Breast epithelium (tissue), 4 donors: Measurements from ENCODE around the gene RERE. TPM values are rescaled to one million over a fixed set of nuclear protein-coding genes. Genes with fewer than 3 reads are reported as not detected.
"Not testable (repeated sequence)": the region's sequence is repeated elsewhere in the genome, so short reads cannot be mapped to it uniquely, and the experiment has no call there.

Experiments
- DNase-seq, 2 donors: peaks; one replicate each; pipeline ENCODE4 v3.0.0-alpha.2; 2019; ENCODE audit warnings: low spot score in 2 of 2
- H3K27ac ChIP-seq, 2 donors: fragments of 200-600 bp; sonication (generic) in 1 of 2; one replicate each; pipeline ENCODE4 v1.5.1; 2016 to 2019; ENCODE audit warnings: mild to moderate bottlenecking in 1 of 2
- H3K27me3 ChIP-seq, 2 donors: fragments of 200-600 bp; sonication (generic) in 1 of 2; one replicate each; pipeline versions ENCODE4 v1.5.1 to v1.6.0; 2017 to 2019; ENCODE audit warnings: control low read depth in 1 of 2, mild to moderate bottlenecking in 1 of 2
- H3K36me3 ChIP-seq: fragments of 200-600 bp; one replicate; pipeline ENCODE4 v1.5.1; 2019
- H3K4me1 ChIP-seq, 2 donors: fragments of 200-600 bp; sonication (generic); one replicate each; pipeline ENCODE4 v1.5.1; 2016 to 2019; ENCODE audit warnings: control low read depth in 1 of 2
- H3K4me3 ChIP-seq, 3 donors: fragments of 200-600 bp; sonication (generic); 1 replicate in 2 of 3; 2 replicates in 1 of 3; pipeline ENCODE4 v1.5.1; 2016 to 2019; ENCODE audit warnings: mild to moderate bottlenecking in 3 of 3, moderate library complexity in 2 of 3
- H3K9me3 ChIP-seq, 2 donors: fragments of 200-600 bp; sonication (generic) in 1 of 2; one replicate each; pipeline ENCODE4 v1.5.1; 2016 to 2019; ENCODE audit warnings: control low read depth in 1 of 2
- POLR2A ChIP-seq: fragments of 450-650 bp; IDR thresholded peaks from one replicate; pipeline ENCODE4 v1.6.1; 2016; ENCODE audit warnings: antibody characterized with exemption, mild to moderate bottlenecking, moderate library complexity
- POLR2AphosphoS5 ChIP-seq, 3 donors: sonication (generic); formaldehyde crosslinking; IDR thresholded peaks; one replicate each; pipeline ENCODE4 v1.6.1; 2017; ENCODE audit warnings: antibody characterized with exemption in 3 of 3
- intact Hi-C: fragments of 100-400 bp; cut with DNase I; formaldehyde crosslinking; loops from one replicate; pipeline ENCODE4 v1.15.1; 2023; ENCODE audit warnings: low total_unique reads
- total RNA-seq, 3 donors: library from RNA; depleted of rRNA; stranded (reverse); fragments of >200 nt; gene quantifications; one replicate each; pipeline ENCODE4 v1.1.0, GENCODE V29; 2016
- TF ChIP-seq, protein P1 (sequence below), 3 donors: fragments of 450-650 bp; IDR thresholded peaks; one replicate each; pipeline ENCODE4 v1.5.1; 2016 to 2017; ENCODE audit warnings: antibody characterized with exemption in 3 of 3, mild to moderate bottlenecking in 3 of 3, moderate library complexity in 3 of 3

Gene RERE
- total RNA-seq, 3 donors from 2014 or later: 65.8 to 166 (median 123) TPM

DNA sequence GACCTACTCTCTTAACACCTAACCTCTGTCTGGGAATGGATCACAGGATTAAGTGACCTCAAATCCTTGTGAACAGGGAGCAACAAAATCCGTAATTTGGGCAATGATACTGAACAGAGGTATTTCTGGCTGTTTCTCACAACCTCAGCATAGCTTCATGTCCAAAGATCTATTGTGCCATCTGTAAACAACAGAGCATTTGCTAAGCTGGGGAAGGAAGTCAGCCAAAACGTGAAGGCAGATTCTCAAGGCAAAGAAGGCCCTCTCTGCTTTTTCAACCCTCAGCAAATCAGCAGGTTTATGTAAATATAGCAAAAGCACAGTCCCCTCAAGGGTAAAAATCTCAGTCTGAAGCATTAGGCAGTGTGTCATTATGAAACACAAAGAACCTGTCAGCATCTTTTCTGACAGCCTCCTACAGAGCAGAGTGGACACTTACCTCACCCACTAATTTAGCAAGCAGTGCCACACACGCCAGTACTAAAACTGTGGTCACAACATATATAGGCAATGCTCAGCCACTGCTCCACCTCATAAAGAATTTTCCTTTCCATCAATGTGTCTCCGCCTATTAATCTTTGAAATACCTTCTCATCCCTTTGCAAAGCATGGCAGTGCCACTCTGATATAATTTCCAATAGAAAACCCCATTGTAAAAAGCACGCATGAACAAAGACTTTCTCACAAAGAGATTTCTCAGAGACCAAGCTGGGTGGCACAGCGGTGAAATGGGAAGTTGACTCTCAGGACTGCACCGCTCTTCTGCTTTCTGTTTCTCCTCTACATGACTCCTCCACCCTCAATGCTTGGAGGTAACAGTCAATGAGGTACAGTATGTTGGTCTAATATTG, 188.0 kb downstream of the RERE start:
- H3K4me3 ChIP-seq: no peak overlapping the region
- H3K27me3 ChIP-seq: no peaks in the 10 kb centered on the region
- TF ChIP-seq, protein P1, sequence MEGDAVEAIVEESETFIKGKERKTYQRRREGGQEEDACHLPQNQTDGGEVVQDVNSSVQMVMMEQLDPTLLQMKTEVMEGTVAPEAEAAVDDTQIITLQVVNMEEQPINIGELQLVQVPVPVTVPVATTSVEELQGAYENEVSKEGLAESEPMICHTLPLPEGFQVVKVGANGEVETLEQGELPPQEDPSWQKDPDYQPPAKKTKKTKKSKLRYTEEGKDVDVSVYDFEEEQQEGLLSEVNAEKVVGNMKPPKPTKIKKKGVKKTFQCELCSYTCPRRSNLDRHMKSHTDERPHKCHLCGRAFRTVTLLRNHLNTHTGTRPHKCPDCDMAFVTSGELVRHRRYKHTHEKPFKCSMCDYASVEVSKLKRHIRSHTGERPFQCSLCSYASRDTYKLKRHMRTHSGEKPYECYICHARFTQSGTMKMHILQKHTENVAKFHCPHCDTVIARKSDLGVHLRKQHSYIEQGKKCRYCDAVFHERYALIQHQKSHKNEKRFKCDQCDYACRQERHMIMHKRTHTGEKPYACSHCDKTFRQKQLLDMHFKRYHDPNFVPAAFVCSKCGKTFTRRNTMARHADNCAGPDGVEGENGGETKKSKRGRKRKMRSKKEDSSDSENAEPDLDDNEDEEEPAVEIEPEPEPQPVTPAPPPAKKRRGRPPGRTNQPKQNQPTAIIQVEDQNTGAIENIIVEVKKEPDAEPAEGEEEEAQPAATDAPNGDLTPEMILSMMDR (IDR thresholded peaks at IDR 0.05): no peak
- TF ChIP-seq POLR2A (no peak), POLR2AphosphoS5 (IDR thresholded peaks at IDR 0.05) (no peak)
- no peak overlapping the region for H3K27ac ChIP-seq
- intact Hi-C loops: no loop called here
- H3K4me1 ChIP-seq: no peaks in the 10 kb centered on the region
- H3K36me3 ChIP-seq: no peaks in the 10 kb centered on the region
- no peak for DNase-seq
- no peaks in the 10 kb centered on the region for H3K9me3 ChIP-seq

DNA sequence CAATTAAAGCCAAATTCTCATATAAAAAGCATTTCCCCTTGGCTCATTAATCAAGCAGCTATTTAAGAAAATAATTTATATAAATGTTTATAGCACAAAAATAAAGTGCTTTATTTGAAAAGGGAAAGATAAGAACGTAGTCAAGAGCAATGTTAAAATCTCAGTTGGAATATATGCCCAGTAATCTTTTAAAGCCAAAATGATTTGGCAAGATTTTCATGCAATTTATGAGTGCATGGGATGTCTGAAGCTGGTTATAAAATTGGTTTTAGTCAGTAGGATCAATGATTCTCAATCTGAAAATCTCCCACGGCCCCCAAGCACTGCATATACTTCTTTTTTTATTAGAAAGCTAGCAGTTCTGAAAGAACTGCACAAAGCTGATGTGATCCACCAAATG, 188.8 kb downstream of the RERE start:
- Histone ChIP-seq H3K9me3 (no peaks in the 10 kb centered on the region), H3K27ac (no peak overlapping the region), H3K36me3 (no peaks in the 10 kb centered on the region), H3K27me3 (no peaks in the 10 kb centered on the region), H3K4me1 (no peaks in the 10 kb centered on the region), H3K4me3 (no peak overlapping the region)
- DNase-seq: no peak
- TF ChIP-seq POLR2AphosphoS5 (IDR thresholded peaks at IDR 0.05) (no peak), POLR2A (no peak)
- TF ChIP-seq, protein P1 (IDR thresholded peaks at IDR 0.05): no peak
- intact Hi-C loops: no loop called here

DNA sequence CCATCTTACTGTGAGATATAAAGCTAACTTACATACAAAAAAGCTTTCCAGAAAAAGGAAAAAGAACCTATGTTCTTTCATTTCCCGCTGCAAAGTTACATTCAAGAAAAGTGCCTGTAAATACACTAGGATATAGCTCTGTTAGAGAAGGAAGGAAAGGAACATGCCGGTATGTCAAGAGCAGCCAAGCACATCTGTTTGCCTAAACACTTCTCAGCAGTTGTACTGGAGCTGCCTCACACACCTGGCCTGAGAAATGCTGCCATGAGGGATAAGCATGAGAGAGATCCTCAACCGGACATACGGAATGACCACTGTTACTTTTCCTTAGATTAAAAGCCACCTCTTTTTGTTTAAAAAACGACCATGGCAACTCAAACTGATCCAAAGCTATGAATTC, 189.7 kb downstream of the RERE start:
- TF ChIP-seq POLR2AphosphoS5 (IDR thresholded peaks at IDR 0.05): no peak
- TF ChIP-seq, protein P1 (IDR thresholded peaks at IDR 0.05): no peak
- TF ChIP-seq POLR2A: no peak
- Histone ChIP-seq H3K27me3 (no peaks in the 10 kb centered on the region), H3K27ac (no peak overlapping the region), H3K9me3 (no peaks in the 10 kb centered on the region), H3K36me3 (no peaks in the 10 kb centered on the region), H3K4me1 (no peaks in the 10 kb centered on the region), H3K4me3 (no peak overlapping the region)
- DNase-seq: no peak
- intact Hi-C loops: no loop called here

DNA sequence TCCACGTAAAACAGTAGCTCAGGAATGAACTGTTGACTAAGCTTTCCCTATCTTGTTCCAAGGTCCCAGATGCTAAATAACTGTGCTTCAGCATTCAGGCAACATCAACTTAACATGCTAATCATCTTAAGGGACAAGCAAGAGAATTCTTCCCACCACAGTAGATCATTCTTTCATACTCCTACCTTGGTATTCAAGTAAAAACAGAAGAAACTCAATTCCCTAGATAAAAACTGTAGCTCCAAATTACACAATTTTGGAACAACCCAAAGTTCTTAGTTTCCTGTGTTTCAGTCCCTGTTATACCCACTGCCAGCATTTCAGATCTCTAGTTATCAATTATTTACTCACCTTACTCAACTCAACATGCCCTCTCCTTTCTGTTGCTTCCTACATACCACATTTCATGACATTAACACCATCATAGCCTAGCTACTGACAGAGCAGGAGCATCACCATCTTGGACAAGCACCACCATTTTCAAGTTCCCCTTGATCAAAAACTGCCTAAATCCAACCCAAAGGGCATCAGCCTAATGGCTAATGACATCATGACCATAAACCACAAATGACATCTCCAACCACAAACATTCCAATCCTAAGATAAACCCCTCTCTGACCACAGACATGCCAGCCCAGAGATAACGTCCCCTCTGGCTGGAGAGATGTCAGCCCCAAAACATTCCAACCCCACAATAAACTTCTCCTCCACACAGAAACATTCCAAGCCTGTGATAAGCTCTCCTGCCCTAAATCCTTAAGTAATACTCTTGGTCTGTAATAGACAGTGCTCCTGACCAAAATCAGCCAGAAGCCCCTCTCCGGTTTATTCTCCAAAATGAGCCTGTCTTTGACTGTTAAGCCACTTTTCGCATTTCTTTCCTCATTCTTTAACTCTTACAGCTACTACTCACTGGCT, 191.2 kb downstream of the RERE start:
- Histone ChIP-seq H3K27me3 (no peaks in the 10 kb centered on the region), H3K36me3 (no peaks in the 10 kb centered on the region), H3K9me3 (no peaks in the 10 kb centered on the region), H3K4me3 (no peak overlapping the region), H3K4me1 (no peaks in the 10 kb centered on the region), H3K27ac (no peak overlapping the region)
- DNase-seq: no peak
- TF ChIP-seq, protein P1 (IDR thresholded peaks at IDR 0.05): no peak
- no peak for TF ChIP-seq POLR2AphosphoS5 (IDR thresholded peaks at IDR 0.05)
- no peak for TF ChIP-seq POLR2A
- intact Hi-C loops: no loop called here

DNA sequence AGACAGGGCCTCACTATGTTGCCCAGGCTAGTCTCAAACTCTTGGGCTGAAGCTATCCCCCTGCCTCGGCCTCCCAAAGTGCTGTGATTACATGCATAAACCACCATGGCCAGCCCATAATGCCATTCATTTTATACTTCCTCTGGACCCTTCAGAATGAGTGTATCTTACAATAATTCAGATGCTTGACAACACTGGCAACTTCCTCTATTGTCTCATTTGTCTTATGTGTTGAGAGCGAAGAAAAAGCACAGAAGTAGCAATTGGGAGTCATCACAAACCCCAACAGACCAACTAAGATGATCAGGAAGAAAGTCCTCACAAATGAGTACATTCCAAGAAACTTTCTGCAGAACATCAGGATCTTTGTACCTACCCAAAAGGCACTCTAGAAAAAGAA, 191.9 kb downstream of the RERE start:
- no peaks in the 10 kb centered on the region for H3K27me3 ChIP-seq
- no peak overlapping the region for H3K4me3 ChIP-seq
- no peaks in the 10 kb centered on the region for H3K9me3 ChIP-seq
- intact Hi-C loops: no loop called here
- H3K4me1 ChIP-seq: no peaks in the 10 kb centered on the region
- H3K27ac ChIP-seq: no peak overlapping the region
- no peaks in the 10 kb centered on the region for H3K36me3 ChIP-seq
- no peak for DNase-seq
- TF ChIP-seq, protein P1 (IDR thresholded peaks at IDR 0.05): no peak
- no peak for TF ChIP-seq POLR2A
- no peak for TF ChIP-seq POLR2AphosphoS5 (IDR thresholded peaks at IDR 0.05)

DNA sequence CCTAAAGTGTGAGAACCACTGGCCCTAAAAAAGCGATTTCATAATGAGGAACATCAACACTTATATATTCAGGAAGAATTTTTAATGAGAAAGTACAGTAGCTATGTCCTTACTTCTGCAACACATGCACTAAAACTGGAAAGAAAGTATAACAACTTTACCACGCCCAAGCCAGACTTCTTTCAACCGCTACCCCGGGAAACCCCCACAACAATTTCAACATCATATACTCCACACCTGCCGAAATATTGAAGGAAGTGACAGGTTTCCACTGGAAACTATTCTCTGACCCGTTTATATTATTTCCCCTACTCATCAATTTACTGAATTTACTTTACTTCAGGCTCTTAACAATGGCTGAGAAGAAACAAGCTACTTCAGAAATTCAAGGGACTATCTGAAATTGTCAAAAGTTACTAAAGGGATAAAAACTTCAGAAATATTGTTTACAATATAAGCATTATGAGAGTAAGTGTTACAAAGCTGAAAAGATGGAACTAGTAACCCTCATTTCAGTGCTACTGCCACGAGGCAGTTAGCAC, 193.7 kb downstream of the RERE start:
- H3K9me3 ChIP-seq, H3K4me1 ChIP-seq, H3K27me3 ChIP-seq, intact Hi-C loops, H3K4me3 ChIP-seq, H3K36me3 ChIP-seq, H3K27ac ChIP-seq, DNase-seq: not testable (repeated sequence)

DNA sequence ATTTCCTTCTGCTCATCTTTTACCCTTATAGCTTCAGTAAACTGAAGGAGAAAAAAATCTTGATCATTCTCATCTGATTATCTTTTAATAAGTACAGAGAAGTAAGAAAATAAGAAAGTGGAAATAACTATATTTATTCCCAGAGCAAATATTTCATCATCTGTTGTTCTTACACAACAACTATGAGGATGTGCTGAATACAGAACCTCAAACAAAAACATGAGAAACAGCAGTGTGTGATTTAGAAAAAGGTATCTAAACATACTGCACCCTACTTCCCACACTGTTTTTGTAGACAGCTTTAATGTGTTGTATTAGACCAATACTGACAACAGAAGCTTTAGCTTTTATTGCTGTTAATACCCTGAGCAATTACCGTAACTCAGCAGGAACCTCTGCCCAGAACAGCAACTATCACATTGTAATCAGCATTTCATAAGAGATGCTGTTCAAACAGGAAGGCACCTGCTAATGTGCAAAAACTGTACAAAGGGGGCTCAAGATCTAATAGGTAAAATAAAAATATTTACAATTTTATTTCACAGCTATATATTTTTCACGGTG, 195.6 kb downstream of the RERE start:
- H3K27ac ChIP-seq, H3K4me3 ChIP-seq, DNase-seq, H3K36me3 ChIP-seq, H3K9me3 ChIP-seq, H3K4me1 ChIP-seq, intact Hi-C loops, H3K27me3 ChIP-seq: not testable (repeated sequence)
